ENCODE measurements around the gene LRAT. TPM values are rescaled to one million over a fixed set of nuclear protein-coding genes. Genes with fewer than 3 reads are reported as not detected.
A peak's percentile ranks its signal among the peaks of the same experiment; 100 is the strongest.

The LRAT gene
- total and polyA plus RNA-seq, 2 of the 13 experiments (the other 11 are each of a cell fraction or from before 2014, with no cell fraction given): 0.11 TPM; not detected in 1

- in situ Hi-C loops (cut with HindIII; ENCODE audit: extremely low pct_ligation_motif_present, low pct_unique_long_range_greater_than_20kb) (no loop called here), intact Hi-C loops (cut with micrococcal nuclease; ENCODE audit: unreplicated experiment) (no loop called here)
- H3K4me2 ChIP-seq (ENCODE audit: low read depth, low read length): no peak overlapping the region
- no peaks in the 10 kb centered on the region for H3K36me3 ChIP-seq (replicated peaks in 1 of 2; ENCODE audit: control insufficient read depth in 1 of 2, insufficient read depth in 2 of 2, low read length in 2 of 2)
- no peak overlapping the region for H3K4me3 ChIP-seq (replicated peaks in 1 of 3; ENCODE audit: insufficient read depth in 1 of 3, low read depth in 2 of 3, low read length in 3 of 3)
- peaks cover 3 to 12% of the 10 kb centered on the region in 2 experiments; a peak in 3 of 5 replicates for H3K27me3 ChIP-seq (ENCODE audit: control insufficient read depth in 1 of 2, insufficient read depth in 2 of 2, low read length in 2 of 2)
- no peak overlapping the region for H3K27ac ChIP-seq (ENCODE audit: extremely low read length, insufficient read depth, low read length)
- FAIRE-seq (no peak), DNase-seq (ENCODE audit: low spot score) (no peak), ATAC-seq (no peak; the same call in 2 of the 3 replicates)
- WGBS (ENCODE audit: low lambda C conversion rate): 38% methylated on average over 45 of the region's 49 CpGs
- no peaks in the 10 kb centered on the region for H4K20me1 ChIP-seq (ENCODE audit: insufficient read depth, low read length)
- H3K9ac ChIP-seq (ENCODE audit: insufficient read depth, low read depth, low read length): no peak overlapping the region
- TF ChIP-seq ZNF12 (CRISPR knock-in tag; IDR thresholded peaks at IDR 0.05) (no peak), HOXA9 (CRISPR knock-in tag; IDR thresholded peaks at IDR 0.05; ENCODE audit: borderline replicate concordance) (no peak), MAFK (conservative IDR thresholded peaks at IDR 0.05 in 1 of 2, IDR thresholded peaks at IDR 0.05 in 1 of 2; ENCODE audit: low read length in 2 of 2) (0 out of 4 replicates have a peak, but pooled peaks of 1 of the 2 experiments have one; percentile 5), REST (IDR thresholded peaks at IDR 0.05; ENCODE audit: borderline replicate concordance in 1 of 2, low read depth in 1 of 2, low read length in 2 of 2) (no peak)
- no TSS peak for BruUV-seq (replicated peaks)
- POLR2A ChIA-PET: no interaction called here
- no peaks in the 10 kb centered on the region for H3K9me3 ChIP-seq (ENCODE audit: low read length)
- no peaks in the 10 kb centered on the region for H3K4me1 ChIP-seq (ENCODE audit: insufficient read depth, low read length)
- CTCF ChIA-PET (ENCODE audit: low intra/inter-chr PET ratio, low total read pairs): no interaction called here
- H2AFZ ChIP-seq (ENCODE audit: low read length): no peak overlapping the region
- no peaks in the 10 kb centered on the region for H3K79me2 ChIP-seq (ENCODE audit: insufficient read depth, low read length)
Observed at GRCh38 chr4:154741922-154742850, 1.6 kb upstream of the LRAT start.

All from HepG2 (cell line).